Measurements from ENCODE around the gene PARVB.

PARVB gene

DNA sequence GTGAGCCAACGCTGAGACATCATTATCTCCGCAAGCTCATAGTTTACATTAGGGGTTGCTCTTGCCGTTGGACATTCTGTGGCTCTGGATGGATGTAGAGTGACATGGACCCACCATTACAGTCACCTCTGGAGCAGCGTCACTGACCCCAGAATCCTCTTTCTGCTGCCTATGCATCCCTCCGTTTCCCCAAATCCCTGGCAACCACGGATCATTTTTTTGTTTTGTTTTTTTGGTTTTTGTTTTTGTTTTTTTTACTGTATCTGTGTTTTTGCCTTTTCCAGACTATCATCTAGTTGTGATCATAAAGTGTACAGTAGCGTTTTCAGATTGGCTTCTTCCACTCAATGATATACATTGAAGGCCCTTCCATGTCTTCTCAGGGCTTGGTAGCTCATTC, 4.0 kb downstream of the PARVB start:
- DNase-seq (ENCODE audit: low read depth) = no peak

DNA sequence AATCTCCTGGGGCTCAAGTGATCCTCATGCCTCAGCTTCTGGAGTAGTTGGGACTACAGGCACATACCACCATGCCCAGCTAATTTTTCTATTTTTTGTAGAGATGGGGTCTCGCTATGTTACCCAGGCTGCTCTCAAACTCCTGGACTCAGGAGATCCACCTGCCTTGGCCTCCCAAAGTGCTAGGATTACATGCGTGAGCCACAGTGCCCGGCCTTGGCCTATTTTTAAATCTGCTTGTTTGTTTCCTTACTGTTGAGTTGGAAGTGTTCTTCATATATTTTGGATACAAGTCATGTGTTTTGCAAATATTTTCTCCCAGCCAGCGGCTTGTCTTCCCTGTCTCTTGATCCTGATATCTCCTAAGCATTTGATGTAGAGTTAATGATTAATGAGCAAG, 5.0 kb downstream of the PARVB start:
- no peak for DNase-seq (ENCODE audit: low read depth)

DNA sequence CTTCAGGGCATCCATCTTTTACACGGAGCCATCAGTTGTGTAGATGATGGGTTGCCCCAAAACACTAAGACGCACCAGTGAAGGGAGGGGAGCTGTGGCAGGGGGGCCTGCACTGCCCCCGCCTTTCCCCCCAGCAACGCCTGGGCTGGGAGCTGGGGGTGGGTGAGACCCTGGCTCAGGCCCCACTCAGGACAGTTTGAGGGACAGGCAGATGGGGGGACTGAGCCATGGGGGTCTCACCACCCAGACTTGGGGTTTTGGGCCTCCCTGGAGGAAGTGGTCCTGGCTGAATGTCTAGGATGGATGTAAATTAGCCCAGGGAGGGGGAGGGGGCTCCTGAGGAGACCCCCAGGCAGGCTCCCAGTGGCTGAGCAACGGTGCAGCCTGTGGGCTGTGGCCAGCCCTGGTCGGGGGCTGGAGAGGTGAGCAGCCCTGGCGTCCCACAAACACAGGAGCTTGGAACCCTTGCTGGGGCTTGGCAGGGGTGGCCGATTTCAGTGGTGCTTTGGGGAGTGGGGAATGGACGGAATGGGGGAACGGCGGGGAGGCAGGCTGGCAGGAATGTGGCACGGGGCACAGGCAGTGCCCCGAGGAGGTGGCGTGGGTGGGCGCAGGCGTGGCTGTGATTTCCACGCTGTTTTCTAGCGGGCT, 6.1 kb downstream of the PARVB start:
- DNase-seq (ENCODE audit: low read depth) = no peak

DNA sequence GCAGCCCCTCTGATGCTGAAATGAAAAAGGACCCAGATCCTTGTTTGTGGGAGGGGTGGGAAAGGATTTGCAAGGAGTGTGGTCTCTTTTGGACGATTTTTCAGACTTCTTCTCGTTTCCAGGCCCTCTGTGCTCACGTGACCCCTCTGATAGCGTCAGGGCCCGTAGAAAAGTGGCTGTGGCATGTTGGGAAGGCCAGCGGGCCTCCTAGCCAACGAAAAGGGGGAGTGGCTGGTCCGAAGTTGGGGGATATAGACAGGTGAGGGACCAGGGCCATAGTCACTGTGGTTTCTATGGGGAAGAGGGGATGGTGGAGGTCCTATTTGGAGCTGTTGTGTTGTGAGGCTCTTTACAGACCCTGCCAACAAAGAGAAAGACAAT, 6.6 kb downstream of the PARVB start:
- no peak for DNase-seq (ENCODE audit: low read depth)

DNA sequence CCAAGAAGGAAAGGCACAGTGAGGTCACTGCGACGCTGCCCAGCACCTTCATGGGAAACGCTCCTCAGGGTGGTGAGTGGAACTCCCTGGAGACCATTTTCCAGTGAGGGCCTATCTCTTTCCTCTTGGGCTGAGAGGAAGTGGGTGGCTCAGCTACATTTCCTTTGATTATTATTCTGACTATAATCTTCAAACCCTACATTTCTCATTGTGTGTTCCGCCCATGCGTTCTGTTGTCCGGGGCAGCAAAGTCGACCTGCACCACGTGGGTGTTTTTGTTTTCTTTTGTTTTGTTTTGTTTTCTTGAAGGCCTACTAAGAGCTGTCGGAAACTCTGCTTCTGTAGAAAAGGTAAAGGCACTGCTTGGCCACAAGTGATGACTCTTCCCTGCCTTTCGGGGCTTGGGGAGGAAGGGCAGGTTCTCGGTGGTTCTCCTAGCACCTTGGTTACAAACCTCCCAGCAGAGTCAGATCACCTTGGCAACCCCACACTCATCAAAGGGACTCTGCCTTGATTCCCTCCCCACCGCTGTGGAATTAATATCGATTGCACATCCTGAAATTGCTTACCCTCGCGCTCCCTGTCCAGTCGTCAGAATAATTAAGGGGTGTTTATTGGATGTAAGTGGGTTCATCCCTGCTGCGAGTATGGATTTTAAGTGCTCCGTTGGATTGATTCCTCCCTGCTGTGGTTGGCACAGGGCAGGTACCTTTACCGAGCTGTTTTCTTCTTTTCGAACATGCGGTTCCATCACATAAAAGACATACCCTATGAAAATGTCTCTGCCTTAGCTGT, 7.3 kb downstream of the PARVB start:
- no peak for DNase-seq (ENCODE audit: low read depth)

DNA sequence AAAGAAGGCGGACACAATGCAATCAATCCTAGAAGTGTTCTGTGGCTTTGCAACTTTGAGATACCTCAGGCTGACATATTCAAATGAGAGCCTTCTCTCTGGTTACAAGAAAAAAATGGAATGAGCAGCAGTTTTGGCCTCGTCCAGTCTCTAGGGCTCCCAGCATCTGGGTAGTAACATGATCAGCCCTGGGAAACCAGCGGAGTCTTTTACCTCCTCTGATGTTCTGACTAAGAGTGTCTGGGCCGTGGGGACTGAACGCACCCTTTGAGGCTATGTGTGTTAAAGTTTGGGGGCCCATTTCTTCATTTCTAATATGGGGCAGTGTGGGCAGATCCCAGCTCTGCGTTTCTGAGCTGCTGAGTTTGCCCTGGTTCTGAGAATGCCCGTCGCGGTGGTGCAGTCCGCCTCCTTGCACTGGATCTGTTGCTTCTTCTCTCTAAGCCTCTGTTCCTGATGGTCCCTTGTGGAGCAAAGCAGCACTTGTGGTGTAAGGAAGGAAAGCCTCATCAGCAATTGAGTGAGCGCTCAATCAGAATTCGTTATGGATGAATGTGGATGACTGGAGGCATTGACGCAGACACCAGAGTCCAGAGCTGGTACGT, 8.1 kb downstream of the PARVB start:
- DNase-seq (ENCODE audit: low read depth) = no peak

DNA sequence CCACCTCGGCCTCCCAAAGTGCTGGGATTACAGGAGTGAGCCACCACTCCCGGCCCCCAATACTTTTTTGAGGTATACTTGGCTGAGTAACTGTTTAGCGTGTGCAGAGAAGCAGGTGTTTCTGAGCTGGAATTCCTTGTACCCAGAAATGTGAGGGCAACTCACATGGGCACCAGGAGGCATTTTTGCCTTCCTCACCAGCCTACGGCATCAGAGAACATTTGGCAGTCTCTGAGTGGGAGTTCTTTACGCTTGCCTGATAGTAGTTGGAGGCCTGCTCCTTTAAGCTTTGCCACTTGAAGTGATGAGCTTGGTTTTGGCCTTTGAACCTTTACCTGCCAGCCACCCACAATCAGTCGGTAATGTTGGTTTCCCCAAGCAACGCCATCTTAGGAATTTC, 9.2 kb downstream of the PARVB start:
- no peak for DNase-seq (ENCODE audit: low read depth)

DNA sequence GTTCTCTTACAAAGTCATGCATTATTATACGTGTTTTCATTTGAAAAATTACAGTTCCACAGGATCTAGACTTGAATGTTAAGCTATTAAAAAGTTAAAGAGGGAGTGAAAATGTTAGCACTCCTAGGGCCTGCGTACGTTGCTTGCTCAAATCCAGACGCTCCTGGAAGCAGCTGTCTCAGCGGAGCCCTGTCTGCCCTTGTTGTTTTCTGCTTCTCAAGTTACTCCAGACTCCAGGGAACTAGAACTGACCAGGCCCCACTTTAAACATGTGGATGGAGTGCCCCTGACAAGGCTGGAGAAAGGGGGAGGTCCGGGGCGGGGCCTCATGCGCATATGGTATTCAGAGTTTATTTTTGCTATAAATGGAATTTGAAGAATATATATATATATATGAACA, 9.6 kb downstream of the PARVB start:
- DNase-seq (ENCODE audit: low read depth) = no peak

DNA sequence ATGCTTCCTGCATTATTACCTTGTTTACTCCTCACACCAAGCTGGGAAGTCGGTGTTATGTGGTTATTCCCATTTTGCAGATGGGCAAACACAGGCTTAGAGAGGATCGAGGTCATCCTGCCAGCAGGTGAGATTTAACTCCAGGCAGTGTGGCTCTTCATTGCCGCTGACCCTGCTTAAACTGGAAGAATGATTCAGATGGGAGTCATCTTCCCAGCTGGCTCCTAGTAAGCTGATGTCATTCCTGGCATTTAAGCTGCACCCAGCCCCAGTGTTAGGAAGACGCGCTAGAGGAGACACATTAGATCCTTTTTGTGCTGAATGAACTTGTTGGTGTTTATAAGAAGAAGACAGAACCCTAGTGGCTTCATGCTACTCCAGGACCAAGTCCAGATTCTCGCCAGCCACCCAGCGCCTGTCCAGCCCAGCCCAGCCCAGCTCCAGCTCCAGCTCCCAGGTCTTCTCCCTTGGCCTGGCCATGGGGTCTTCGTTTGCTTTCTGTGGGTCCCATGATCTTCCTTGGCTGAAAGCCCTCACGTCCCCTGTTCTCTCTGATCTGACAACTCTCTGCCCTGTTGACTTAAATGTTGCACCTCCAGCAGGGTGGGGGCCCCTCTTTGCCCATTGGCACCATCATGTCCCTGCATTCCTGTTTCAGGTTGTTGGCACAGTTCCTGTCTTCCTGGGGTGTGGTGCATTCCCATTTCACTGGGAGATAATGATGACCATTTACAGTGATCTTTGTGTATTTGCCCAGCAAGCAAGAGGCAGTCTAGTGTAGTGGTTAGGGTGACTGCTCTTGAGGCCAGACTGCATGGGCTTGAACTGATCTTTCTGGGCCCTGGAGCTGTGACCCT, 13.6 kb downstream of the PARVB start:
- no peak for DNase-seq (ENCODE audit: low read depth)

DNA sequence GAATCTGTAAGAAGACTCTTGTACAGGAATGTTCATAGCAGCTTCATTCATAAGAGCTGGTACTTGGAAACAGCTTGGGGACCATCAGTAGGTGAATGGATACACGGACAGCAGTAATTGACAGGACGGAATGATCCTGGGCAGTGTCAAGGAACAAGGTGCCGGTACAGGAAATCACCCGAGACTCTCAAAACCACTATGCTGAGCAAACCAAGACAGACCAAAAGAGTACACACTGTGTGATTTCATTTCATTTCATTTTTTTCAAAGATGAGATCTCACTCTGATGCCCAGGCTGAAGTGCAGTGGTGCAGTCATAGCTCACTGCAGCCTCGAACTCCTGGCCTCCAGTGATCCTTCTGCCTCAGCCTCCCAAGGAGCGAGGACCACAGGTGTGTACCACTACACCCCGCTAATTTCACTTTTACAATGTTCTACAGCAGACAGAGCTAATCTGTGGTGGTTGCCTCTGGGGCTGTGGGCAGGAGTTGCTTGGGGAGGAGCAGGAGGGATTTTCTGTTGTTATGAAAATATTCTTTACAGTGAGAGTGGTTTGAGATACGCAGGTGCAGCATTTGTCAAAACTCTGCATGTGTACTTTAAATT, 15.6 kb downstream of the PARVB start:
- DNase-seq (ENCODE audit: low read depth) = no peak

DNA sequence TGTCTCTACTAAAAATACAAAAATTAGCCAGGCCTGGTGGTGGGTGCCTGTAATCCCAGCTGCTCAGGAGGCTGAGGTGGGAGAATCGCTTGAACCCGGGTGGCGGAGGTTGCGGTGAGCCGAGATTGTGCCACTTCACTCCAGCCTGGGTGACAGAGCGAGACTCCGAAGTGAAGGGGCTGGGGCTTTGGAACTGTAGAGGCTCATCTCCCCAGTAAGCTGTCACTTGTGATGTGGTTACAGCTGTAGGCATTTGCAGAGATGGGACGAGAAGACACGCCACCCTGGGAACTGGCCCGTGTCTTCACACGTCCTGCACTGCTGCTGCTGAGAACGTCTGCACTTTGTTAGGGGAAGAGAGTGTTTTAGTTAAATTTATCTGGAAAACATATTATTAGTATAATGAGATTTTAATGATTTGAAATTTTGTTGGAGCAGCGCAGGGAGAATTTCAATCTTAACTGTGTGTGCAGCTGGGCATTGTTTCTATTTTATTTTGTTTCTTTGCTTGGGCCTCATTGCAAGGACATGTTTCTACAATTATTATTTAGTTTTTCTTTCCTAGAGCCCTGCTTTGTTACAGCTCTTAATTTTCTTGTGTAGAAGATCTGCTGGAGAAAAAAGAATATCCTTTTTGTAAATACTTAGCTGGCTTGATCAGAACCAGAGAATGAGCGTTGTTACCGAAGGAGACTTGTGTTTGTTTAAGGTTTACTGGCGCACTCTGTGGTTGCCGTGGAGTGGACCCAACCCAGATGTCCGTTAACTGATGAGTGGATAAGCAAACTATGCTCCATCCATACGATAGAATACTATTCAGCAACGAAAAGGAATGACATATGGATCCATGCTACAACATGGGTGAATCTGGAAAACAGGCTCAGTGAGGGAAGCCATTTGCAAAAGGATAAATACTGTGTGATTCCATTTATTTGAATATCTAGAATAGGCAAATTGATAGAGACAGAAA, 18.4 kb downstream of the PARVB start:
- no peak for DNase-seq (ENCODE audit: low read depth)

DNA sequence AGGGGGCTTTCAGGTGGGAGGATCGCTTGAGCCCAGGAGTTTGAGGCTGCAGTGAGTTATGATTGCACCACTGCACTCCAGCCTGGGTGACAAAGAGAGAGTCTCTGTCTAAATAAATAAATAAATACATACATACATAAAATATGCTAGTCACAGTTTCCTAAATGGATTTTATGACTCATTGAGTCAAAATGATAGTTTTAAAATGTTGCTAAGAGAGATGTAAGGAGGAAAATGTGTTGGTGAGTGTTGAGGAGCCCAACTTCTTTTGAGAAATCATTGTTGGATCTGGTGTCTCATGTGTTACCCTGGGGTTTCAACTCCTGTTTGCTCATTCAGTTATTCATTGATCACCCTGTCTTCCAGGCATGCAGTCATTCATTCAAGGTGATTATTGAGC, 21.0 kb downstream of the PARVB start:
- no peak for DNase-seq (ENCODE audit: low read depth)

DNA sequence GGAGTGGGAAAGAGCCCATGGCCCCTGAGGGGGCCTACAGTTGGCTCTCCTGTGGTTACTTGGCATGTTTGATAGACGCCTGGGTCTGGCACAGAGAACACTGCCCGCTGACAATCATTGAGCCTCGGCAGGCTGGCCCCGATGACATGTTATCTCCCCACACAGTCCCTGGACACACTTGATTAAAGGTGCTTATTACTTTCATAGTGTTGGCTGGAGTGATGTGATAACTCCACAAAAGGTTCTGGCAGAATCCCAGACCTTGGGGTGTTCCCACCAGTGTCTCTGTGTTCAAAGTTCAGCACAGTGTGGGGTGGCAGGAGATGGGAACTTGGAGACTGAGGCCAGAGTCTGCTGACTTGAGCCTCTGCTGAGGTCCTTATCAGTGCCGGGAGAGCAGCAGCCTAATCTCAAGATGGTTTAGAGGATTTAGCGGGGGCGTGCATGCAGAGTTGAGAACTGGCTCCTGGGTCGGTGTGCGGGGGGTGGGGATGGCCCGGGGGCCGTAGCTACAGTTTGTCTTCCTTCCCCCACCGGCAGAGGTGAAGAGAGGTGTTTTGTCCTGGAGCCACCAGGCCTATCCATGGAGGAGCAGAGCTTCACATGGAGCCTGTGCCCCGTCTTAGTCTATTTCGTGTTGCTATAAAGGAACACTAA, 22.5 kb downstream of the PARVB start:
- no peak for DNase-seq (ENCODE audit: low read depth)

DNA sequence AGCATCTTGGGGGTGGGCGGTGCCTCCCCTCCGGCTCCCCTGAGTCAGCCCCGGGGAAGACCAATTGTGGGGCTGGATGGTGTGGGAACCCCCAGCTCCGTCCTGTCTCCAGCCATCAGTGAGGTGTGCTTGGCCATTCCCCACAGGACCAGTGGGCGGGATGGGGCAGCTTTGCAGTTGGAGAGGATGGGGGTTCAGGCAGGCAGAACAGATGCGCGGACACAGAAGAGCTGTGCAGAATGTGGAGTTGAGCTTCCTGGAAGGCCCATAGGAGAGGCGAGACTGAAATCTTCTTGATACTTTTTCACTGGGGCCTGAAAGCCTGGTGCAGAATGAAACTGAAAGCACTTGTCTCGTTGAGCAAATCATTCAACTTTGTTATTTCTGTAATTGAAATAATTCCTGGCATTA, 23.8 kb downstream of the PARVB start:
- no peak for DNase-seq (ENCODE audit: low read depth)

DNA sequence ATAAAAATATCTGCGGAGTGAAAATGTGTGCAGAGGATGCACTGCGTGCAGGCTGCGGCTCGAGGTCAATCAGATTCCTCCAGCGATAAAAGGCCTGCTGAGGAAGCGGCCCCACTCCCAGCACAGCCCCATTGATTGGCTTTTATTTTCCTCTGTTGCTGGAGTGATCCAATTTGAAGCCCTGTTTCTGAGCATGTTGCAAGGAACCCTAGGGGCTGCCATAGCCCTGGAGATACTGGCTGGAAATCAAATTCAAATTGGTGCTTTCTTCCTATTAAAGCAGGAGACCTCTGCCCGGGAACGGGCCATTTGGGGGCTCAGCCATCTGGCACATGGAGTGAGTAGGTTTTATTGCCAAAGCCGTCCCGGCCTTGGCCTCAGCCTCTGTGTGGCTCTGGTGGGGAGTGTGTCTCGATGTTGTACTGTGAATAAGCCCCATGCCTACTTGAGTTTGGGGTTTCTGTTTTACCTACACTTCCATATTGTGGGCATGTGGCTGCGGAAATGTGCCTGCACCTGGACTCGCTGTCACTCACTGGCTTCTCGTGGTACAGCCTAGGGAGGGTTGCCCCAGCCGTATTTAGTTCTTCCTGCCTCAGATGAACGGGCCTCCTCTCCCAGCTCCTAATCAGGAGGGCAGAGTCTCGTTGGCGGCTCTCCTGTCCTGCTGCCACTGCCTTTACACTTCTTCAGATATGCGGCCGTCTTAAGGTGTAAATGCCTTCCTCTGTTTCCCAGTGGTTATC, 25.6 kb downstream of the PARVB start:
- no peak for DNase-seq (ENCODE audit: low read depth)

DNA sequence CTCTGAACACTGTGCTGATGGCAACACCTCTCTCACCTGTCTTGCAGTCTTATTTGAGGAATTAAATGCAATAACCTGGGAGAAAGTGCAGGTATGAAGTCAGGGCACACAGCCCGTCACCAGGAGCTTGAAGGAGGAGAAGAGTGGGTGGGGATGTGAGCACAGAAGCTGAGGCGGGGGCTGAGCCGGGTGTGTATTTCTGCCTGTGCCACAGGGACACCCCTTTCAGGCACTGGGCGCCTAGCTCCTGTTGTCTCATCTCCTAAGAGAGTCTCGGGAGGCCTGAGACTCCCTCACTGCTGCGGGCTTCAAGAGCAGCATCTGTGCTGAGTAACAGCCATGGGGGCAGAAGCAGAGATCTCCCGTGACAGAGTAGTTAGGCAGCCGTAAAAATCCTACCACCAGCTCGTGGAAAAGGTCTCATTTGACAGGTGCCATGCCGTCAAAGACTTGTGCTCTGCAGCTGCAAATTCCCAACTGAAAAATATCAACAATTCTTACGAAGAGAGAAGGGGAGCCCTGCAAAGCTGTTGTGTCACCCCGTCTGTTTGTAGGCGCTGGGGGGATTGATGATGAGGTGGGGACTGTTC, 26.8 kb downstream of the PARVB start:
- DNase-seq (ENCODE audit: low read depth) = no peak

DNA sequence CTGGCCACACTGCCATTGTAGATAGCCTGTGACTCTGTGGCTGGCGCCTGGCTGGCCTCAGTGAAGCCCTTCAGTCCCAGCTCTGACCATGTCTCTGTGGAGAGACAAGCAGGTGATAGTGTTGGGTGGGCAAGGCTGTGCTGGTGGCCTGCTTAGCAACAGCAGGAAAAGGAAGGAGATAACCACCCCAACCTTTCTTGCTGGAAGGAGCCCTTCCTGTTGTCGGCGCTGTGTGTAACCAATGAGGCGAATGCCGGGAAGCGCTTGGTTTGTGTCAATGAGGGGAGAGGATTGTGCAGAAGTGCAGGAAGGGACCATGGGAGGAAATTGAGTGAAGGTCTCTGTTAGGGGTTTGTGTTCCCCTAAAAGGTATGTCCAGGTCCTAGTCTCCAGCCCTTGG, 27.3 kb downstream of the PARVB start:
- no peak for DNase-seq (ENCODE audit: low read depth)

DNA sequence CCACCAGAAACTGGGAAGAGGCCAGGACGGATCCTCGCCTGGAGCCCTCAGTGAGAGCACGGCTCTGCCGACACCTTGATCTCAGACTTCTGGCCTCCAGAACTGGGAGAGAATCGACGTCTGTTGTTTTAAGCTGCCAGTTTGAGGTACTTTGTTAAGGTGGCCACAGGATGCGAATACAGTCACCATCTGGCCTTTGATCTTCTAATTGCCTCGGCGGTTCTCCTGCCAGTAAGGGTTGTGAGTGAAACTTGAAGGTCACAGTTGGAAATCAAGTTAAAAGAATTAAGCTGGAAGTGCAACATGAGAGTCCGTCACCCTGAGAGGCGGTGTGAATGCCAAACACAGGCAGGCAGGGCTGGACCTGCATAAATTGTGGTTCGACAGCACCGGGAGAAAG, 27.9 kb downstream of the PARVB start:
- DNase-seq (ENCODE audit: low read depth) = no peak

DNA sequence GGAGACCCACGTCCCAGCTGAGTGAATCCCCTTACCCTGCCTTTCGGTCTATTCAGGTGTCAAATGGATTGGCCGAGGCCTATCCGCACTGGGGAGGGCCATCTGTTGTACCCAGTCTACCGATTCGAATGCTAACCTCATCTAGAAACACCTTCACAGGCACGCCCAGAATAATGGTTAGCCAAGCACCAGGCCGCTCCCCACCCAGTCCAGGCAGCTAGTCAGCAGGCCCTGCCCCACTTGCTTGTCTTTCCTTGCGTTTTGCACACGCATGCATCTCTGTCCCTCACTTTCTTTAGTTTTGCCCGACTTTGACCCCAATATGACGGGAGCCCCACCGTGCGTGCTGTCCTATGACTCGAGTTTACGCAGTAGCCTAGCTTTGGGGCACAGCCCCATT, 31.7 kb downstream of the PARVB start:
- DNase-seq (ENCODE audit: low read depth) = no peak

Measured in stimulated activated CD8-positive, alpha-beta memory T cell treated with anti-CD3 and anti-CD28 coated beads, Interleukin-12 subunit alpha, Interleukin-12 subunit beta, amount 100 ng/mL, for 4 hours (primary cell).